Measurements from ENCODE around the gene MARS2.
"Not testable (repeated sequence)": the region's sequence is repeated elsewhere in the genome, so short reads cannot be mapped to it uniquely, and the experiment has no call there.

MARS2 gene

GRCh38 chr2:197675711-197676188 is 29.4 kb upstream of the MARS2 start:
- no peaks in the 10 kb centered on the region for H3K36me3 ChIP-seq (replicated peaks)
- no peak for TF ChIP-seq CTCF (IDR thresholded peaks at IDR 0.05; ENCODE audit: low read depth, low read length, missing control alignments)
- in situ Hi-C loops (cut with HindIII; ENCODE audit: low pct_ligation_motif_present, low sequenced_read_pairs), result no loop called here
- peak; percentile 73 for DNase-seq
- H3K27me3 ChIP-seq (replicated peaks), result no peaks in the 10 kb centered on the region
- peak overlapping the region; percentile 48 for H3K27ac ChIP-seq
- H3K4me3 ChIP-seq (ENCODE audit: low read depth, low read length), result peak overlapping the region; percentile 58

- Histone ChIP-seq H3K27ac (no peak overlapping the region), H3K27me3 (replicated peaks) (no peaks in the 10 kb centered on the region), H3K4me3 (ENCODE audit: low read depth, low read length) (no peak overlapping the region), H3K36me3 (replicated peaks) (no peaks in the 10 kb centered on the region)
- in situ Hi-C loops (cut with HindIII; ENCODE audit: low pct_ligation_motif_present, low sequenced_read_pairs), result no loop called here
- TF ChIP-seq CTCF (IDR thresholded peaks at IDR 0.05; ENCODE audit: low read depth, low read length, missing control alignments), result no peak
- no peak for DNase-seq
Observed at GRCh38 chr2:197677056-197677455, 28.1 kb upstream of the MARS2 start.

- in situ Hi-C loops (cut with HindIII; ENCODE audit: low pct_ligation_motif_present, low sequenced_read_pairs), result no loop called here
- H3K27ac ChIP-seq, result no peak overlapping the region
- TF ChIP-seq CTCF (IDR thresholded peaks at IDR 0.05; ENCODE audit: low read depth, low read length, missing control alignments), result no peak
- peak; percentile 39 for DNase-seq
- no peaks in the 10 kb centered on the region for H3K27me3 ChIP-seq (replicated peaks)
- H3K4me3 ChIP-seq (ENCODE audit: low read depth, low read length), result no peak overlapping the region
- no peaks in the 10 kb centered on the region for H3K36me3 ChIP-seq (replicated peaks)
Observed at GRCh38 chr2:197677483-197677882, 27.7 kb upstream of the MARS2 start.

- H3K27me3 ChIP-seq (replicated peaks); DNase-seq; H3K27ac ChIP-seq; H3K36me3 ChIP-seq (replicated peaks); in situ Hi-C loops (cut with HindIII; ENCODE audit: low pct_ligation_motif_present, low sequenced_read_pairs); H3K4me3 ChIP-seq (ENCODE audit: low read depth, low read length): not testable (repeated sequence)
Observed at GRCh38 chr2:197695206-197695605, 10.0 kb upstream of the MARS2 start.

GRCh38 chr2:197695971-197696370 is 9.2 kb upstream of the MARS2 start:
- H3K36me3 ChIP-seq (replicated peaks); H3K27me3 ChIP-seq (replicated peaks); in situ Hi-C loops (cut with HindIII; ENCODE audit: low pct_ligation_motif_present, low sequenced_read_pairs); H3K27ac ChIP-seq; DNase-seq; H3K4me3 ChIP-seq (ENCODE audit: low read depth, low read length): not testable (repeated sequence)

- H3K36me3 ChIP-seq (replicated peaks); DNase-seq; in situ Hi-C loops (cut with HindIII; ENCODE audit: low pct_ligation_motif_present, low sequenced_read_pairs); H3K27ac ChIP-seq; H3K27me3 ChIP-seq (replicated peaks); H3K4me3 ChIP-seq (ENCODE audit: low read depth, low read length): not testable (repeated sequence)
Observed at GRCh38 chr2:197696571-197696970, 8.6 kb upstream of the MARS2 start.

GRCh38 chr2:197699724-197700123 is 5.4 kb upstream of the MARS2 start:
- H3K36me3 ChIP-seq (replicated peaks); H3K4me3 ChIP-seq (ENCODE audit: low read depth, low read length); DNase-seq; H3K27ac ChIP-seq; in situ Hi-C loops (cut with HindIII; ENCODE audit: low pct_ligation_motif_present, low sequenced_read_pairs); H3K27me3 ChIP-seq (replicated peaks): not testable (repeated sequence)

GRCh38 chr2:197700960-197701359 is 4.2 kb upstream of the MARS2 start:
- no peak for DNase-seq
- Histone ChIP-seq H3K27me3 (replicated peaks) (no peaks in the 10 kb centered on the region), H3K36me3 (replicated peaks) (no peaks in the 10 kb centered on the region), H3K27ac (no peak overlapping the region), H3K4me3 (ENCODE audit: low read depth, low read length) (no peak overlapping the region)
- no peak for TF ChIP-seq CTCF (IDR thresholded peaks at IDR 0.05; ENCODE audit: low read depth, low read length, missing control alignments)
- in situ Hi-C loops (cut with HindIII; ENCODE audit: low pct_ligation_motif_present, low sequenced_read_pairs), result no loop called here
